Uterus (tissue), 4 donors: Measurements from ENCODE around the gene VEZF1. TPM values are rescaled to one million over a fixed set of nuclear protein-coding genes. Genes with fewer than 3 reads are reported as not detected.
A peak's percentile ranks its signal among the peaks of the same experiment; 100 is the strongest.

Source experiments
- DNase-seq, 2 donors: peaks; one replicate each; pipeline ENCODE4 v3.0.0-alpha.2; 2019 to 2020
- H3K27ac ChIP-seq, 2 donors: fragments of 200-600 bp; sonication (generic); 1 replicate in 1 of 2; 2 replicates in 1 of 2; pipeline ENCODE4 v1.5.1; 2016 to 2018
- H3K27me3 ChIP-seq, 2 donors: fragments of 200-600 bp; sonication (generic); one replicate each; pipeline ENCODE4 v1.5.1; 2018 to 2019; ENCODE audit warnings: control low read depth in 1 of 2
- H3K36me3 ChIP-seq, 2 donors: fragments of 200-600 bp; sonication (generic); one replicate each; pipeline ENCODE4 v1.5.1; 2019; ENCODE audit warnings: control low read depth in 1 of 2
- H3K4me1 ChIP-seq, 2 donors: fragments of 200-600 bp; sonication (generic); one replicate each; pipeline ENCODE4 v1.5.1; 2018 to 2019; ENCODE audit warnings: control low read depth in 1 of 2
- H3K4me3 ChIP-seq, 2 donors: fragments of 200-600 bp; sonication (generic); 1 replicate in 1 of 2; 2 replicates in 1 of 2; pipeline ENCODE4 v1.5.1; 2018 to 2019; ENCODE audit warnings: mild to moderate bottlenecking in 1 of 2
- H3K9me3 ChIP-seq, 2 donors: fragments of 200-600 bp; sonication (generic); one replicate each; pipeline ENCODE4 v1.5.1; 2019; ENCODE audit warnings: control low read depth in 1 of 2
- CTCF ChIP-seq, 4 experiments: fragments of 200-600 bp in 2 of 4; fragments of 450-650 bp in 2 of 4; sonication (generic) in 2 of 4; IDR thresholded peaks; one replicate each; pipeline ENCODE4 v1.5.1; 2016 to 2019; ENCODE audit warnings: antibody characterized with exemption in 4 of 4, mild to moderate bottlenecking in 2 of 4, moderate library complexity in 1 of 4
- POLR2A ChIP-seq, 2 donors: fragments of 450-650 bp; IDR thresholded peaks; one replicate each; pipeline ENCODE4 v1.6.1; 2016; ENCODE audit warnings: antibody characterized with exemption in 2 of 2, mild to moderate bottlenecking in 1 of 2, moderate library complexity in 1 of 2
- intact Hi-C: fragments of 100-400 bp; cut with DNase I; formaldehyde crosslinking; loops from one replicate; pipeline ENCODE4 v1.15.1; 2023; ENCODE audit warnings: low total_unique reads
- total RNA-seq, 4 donors: library from RNA; depleted of rRNA in 3 of 4; stranded (reverse); fragments of >200 nt in 3 of 4; gene quantifications; one replicate each; pipeline versions ENCODE4 v1.1.0 to v1.2.4, GENCODE V29; 2014 to 2023
- donor health status: DM: yes; HTN: yes; CAD: no.

The VEZF1 gene
- total RNA-seq, 4 donors from 2014 or later: 58.8 to 133 (median 110) TPM

DNA sequence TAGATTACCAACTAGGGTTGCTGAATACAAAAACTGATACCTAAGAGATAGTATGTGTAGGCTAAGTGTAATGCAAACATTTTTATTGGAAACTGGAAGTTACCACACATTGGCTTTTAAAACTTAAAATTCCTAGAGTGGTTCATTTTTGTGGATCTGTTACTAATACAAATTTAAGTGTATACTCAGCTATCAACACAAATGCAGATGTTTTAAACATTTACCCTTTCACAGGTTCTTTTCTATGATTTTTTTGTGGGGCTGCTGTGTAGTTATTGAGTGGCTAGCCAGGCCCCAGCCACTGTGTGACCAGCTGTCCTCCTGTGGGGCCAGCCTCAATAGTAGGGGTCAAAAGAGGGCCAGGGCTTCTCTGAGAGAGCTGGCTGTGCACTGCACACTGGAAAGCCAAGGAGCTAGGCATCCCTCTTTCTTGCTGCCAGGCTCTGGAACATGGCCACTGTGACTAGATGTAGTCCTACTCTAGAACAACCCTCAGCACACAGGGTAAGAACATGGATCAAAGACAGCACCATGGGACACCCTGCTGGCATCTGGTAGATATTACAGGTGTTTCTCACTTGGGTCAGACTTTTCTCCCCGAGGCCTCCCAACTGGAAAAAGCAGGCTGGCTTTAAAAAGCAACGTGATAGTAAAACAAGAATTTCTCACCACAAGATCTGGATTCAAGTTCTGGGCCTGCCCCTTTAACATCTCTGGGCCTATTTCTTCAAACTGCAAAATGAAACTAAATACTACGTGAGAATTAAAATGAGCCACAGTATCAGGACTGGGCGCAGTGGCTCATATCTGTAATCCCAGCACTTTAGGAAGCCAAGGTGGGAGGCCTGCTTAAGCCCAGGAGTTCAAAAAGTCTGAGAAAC, 7.3 kb upstream of the VEZF1 start:
- DNase-seq: peak; percentile 61 to 69
- Histone ChIP-seq H3K4me3 (no peak overlapping the region), H3K4me1 (peaks cover 0 to 8% of the 10 kb centered on the region in 2 donors), H3K9me3 (no peaks in the 10 kb centered on the region), H3K27ac (peak overlapping the region; percentile 57 to 70), H3K27me3 (no peaks in the 10 kb centered on the region), H3K36me3 (no peaks in the 10 kb centered on the region)
- TF ChIP-seq POLR2A (IDR thresholded peaks at IDR 0.05) (no peak), CTCF (IDR thresholded peaks at IDR 0.05) (peak; percentile 57 to 77 (median 67))
- intact Hi-C loops: no loop called here

GRCh38 chr17:57994436-57994835, 6.4 kb upstream of the VEZF1 start:
- no peak overlapping the region for H3K4me3 ChIP-seq
- no peak for DNase-seq
- no peaks in the 10 kb centered on the region for H3K9me3 ChIP-seq
- H3K36me3 ChIP-seq: no peaks in the 10 kb centered on the region
- intact Hi-C loops: no loop called here
- no peak for TF ChIP-seq CTCF (IDR thresholded peaks at IDR 0.05)
- TF ChIP-seq POLR2A (IDR thresholded peaks at IDR 0.05): no peak
- peak overlapping the region; percentile 57 to 70 for H3K27ac ChIP-seq
- no peaks in the 10 kb centered on the region for H3K27me3 ChIP-seq
- H3K4me1 ChIP-seq: peaks cover 0 to 8% of the 10 kb centered on the region in 2 donors

DNA sequence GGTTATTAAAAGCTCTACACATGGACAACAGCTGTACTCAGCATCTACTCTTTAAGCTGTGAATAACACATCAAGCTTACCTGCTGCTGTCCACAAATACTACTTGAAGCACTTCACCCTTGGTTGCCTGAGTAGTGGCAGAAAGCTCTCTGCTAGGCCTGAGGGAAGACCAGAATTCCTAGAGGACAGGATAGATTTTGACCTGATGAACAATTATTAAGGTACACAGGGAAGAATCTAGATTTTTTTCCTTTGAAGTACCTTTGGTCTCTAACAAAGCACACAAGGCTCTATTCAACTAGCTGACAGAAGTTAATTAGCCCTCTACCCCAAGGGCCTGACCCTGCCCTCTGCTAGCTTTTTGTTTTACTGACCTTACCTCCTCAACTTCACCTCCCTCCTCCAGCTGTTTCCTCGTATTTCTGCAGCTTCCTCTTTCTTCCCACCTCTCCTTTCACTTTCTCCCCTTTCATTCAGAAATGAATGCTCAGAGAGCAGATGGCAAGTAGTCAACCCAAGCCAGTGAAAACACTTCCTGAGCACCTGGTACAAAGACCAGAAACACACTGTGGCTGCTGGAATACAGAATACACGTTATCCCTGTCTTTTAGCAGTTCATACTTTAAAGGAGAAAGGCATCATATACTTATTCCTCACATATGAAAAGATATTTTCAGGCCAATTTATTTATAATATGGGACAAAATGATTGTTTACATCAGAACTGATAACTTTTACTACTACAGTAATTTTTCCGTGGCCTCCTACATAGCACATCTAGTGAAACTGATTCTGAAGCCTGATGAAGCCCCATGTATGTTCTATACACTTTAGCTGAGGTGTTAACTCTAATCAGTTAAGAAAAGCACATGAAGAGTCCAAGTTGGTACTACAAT, 5.7 kb upstream of the VEZF1 start:
- Histone ChIP-seq H3K4me1 (peaks cover 0 to 8% of the 10 kb centered on the region in 2 donors), H3K27me3 (no peaks in the 10 kb centered on the region), H3K9me3 (no peaks in the 10 kb centered on the region), H3K36me3 (no peaks in the 10 kb centered on the region), H3K27ac (peak overlapping the region; percentile 10 to 70), H3K4me3 (no peak overlapping the region)
- intact Hi-C loops: no loop called here
- TF ChIP-seq CTCF (IDR thresholded peaks at IDR 0.05): no peak
- TF ChIP-seq POLR2A (IDR thresholded peaks at IDR 0.05): no peak
- DNase-seq: no peak

- H3K9me3 ChIP-seq: no peaks in the 10 kb centered on the region
- H3K4me1 ChIP-seq: peaks cover 0 to 8% of the 10 kb centered on the region in 2 donors
- TF ChIP-seq CTCF (IDR thresholded peaks at IDR 0.05) (no peak), POLR2A (IDR thresholded peaks at IDR 0.05) (no peak)
- intact Hi-C loops: no loop called here
- no peak overlapping the region for H3K4me3 ChIP-seq
- no peak overlapping the region for H3K27ac ChIP-seq
- no peaks in the 10 kb centered on the region for H3K36me3 ChIP-seq
- no peaks in the 10 kb centered on the region for H3K27me3 ChIP-seq
- no peak for DNase-seq
Measured at GRCh38 chr17:57991537-57991936, 3.5 kb upstream of the VEZF1 start.
